Pancreas (tissue), 10 donors: ENCODE results near the gene PKP2. TPM values are rescaled to one million over a fixed set of nuclear protein-coding genes. Genes with fewer than 3 reads are reported as not detected.

Source experiments
- ATAC-seq, 4 donors: fragments of 200-7000 bp; cut with Tn5 transposase; one replicate each; pipeline versions ENCODE4 v1.8.0 to v1.9.1; 2020; ENCODE audit warnings: mild to moderate bottlenecking in 4 of 4, moderate library complexity in 4 of 4
- DNase-seq, 6 donors: peaks; one replicate each; pipeline ENCODE4 v3.0.0-alpha.2; 2020
- FAIRE-seq: peaks from 2 replicates; lab custom pipeline; 2012; peaks lifted over from hg19 to GRCh38; lab: Jason Lieb, UNC
- H3K27ac ChIP-seq, 4 donors: fragments of 200-600 bp; sonication (generic); 1 replicate in 3 of 4; 2 replicates in 1 of 4; pipeline versions ENCODE4 v1.5.0 to v1.8.0; 2020
- H3K27me3 ChIP-seq, 4 donors: fragments of 200-600 bp; one replicate each; pipeline ENCODE4 v1.8.0; 2021
- H3K36me3 ChIP-seq, 3 donors: fragments of 200-600 bp; sonication (generic) in 1 of 3; one replicate each; pipeline versions ENCODE4 v1.5.0 to v1.8.0; 2020 to 2021
- H3K4me1 ChIP-seq, 3 donors: fragments of 200-600 bp; one replicate each; pipeline ENCODE4 v1.8.0; 2021
- H3K4me3 ChIP-seq, 4 donors: fragments of 200-600 bp; sonication (generic) in 2 of 4; one replicate each; pipeline versions ENCODE4 v1.5.0 to v1.8.0; 2020 to 2021
- H3K9me3 ChIP-seq, 4 donors: fragments of 200-600 bp; one replicate each; pipeline ENCODE4 v1.8.0; 2021
- CTCF ChIP-seq, 4 donors: fragments of 200-600 bp; sonication (generic) in 3 of 4; IDR thresholded peaks; one replicate each; pipeline versions ENCODE4 v1.5.0 to v1.8.0; 2021; ENCODE audit warnings: antibody characterized with exemption in 4 of 4
- WGBS, 2 donors: extraction: QIAGEN DNeasy Blood & Tissue Kit; methylation state at CpG; one replicate each; pipeline ENCODE4 v1.1.7; 2013; 5-methylcytosine and 5-hydroxymethylcytosine counted together
- intact Hi-C, 3 donors: fragments of 100-400 bp; cut with DNase I; formaldehyde crosslinking; loops; one replicate each; pipeline versions ENCODE4 v1.11.1 to v1.14.2; 2022
- polyA plus RNA-seq, 2 donors: library from polyadenylated mRNA; stranded (reverse); fragments of 200-250 nt; gene quantifications; one replicate each; pipeline ENCODE4 v1.2.3, GENCODE V29; 2013
- total RNA-seq, 6 donors: library from RNA; stranded (reverse); fragmentation: NEBNext Ultra II Directional in 4 of 6; extraction: Animal tissue kit (Norgen Biotek cat#: 25700) in 4 of 6; gene quantifications; one replicate each; pipeline versions ENCODE4 v1.2.1 to v1.2.4, GENCODE V29; 2021 to 2023
- donor health status: healthy with polysubstance abuse.
- donor health status: DM: no; HTN: no; CAD: no; lungs with moderate emphysema.
- donor health status: DM: no; HTN: no; CAD: no.
- donor health status: control.
- donor health status: control.
- donor health status: Bipolar disorder and iron deficiency.
- donor health status: DM: yes; HTN: yes; CAD: no.
- donor health status: DM: no; HTN: no; CAD: no.
- donor health status: DM: no; HTN: no; CAD: no.
- donor health status: DM: yes; HTN: yes; CAD: no.

The PKP2 gene
- total and polyA plus RNA-seq, 8 donors, result 4.9 to 22.7 (median 12.3) TPM

GRCh38 chr12:32917094-32917611, 20.6 kb upstream of the PKP2 start:
- intact Hi-C loops, result loop anchor here in 2 of 3 donors (5.0 to 10.0 kb wide), 2 partner anchors 152 to 160 kb away; partner anchors contain the start of gene YARS2 (in 1 of the 2)
- H3K27ac ChIP-seq, result no peak overlapping the region
- H3K36me3 ChIP-seq, result no peaks in the 10 kb centered on the region
- TF ChIP-seq CTCF (IDR thresholded peaks at IDR 0.05), result no peak
- DNase-seq (no peak), FAIRE-seq (no peak), ATAC-seq (peak in 1 of 4 donors; percentile 44)
- no peaks in the 10 kb centered on the region for H3K4me1 ChIP-seq
- H3K4me3 ChIP-seq, result no peak overlapping the region
- H3K9me3 ChIP-seq, result no peaks in the 10 kb centered on the region
- H3K27me3 ChIP-seq, result no peaks in the 10 kb centered on the region

- WGBS, 2 donors, result 80 to 88% methylated on average over 10 of the region's 10 CpGs
- Histone ChIP-seq H3K27ac (no peak overlapping the region), H3K4me3 (no peak overlapping the region), H3K36me3 (no peaks in the 10 kb centered on the region), H3K4me1 (no peaks in the 10 kb centered on the region), H3K9me3 (no peaks in the 10 kb centered on the region), H3K27me3 (no peaks in the 10 kb centered on the region)
- no peak for DNase-seq
- ATAC-seq, result no peak
- intact Hi-C loops, result no loop called here
- no peak for TF ChIP-seq CTCF (IDR thresholded peaks at IDR 0.05)
- peak; percentile 13 for FAIRE-seq
Observed at GRCh38 chr12:32907898-32908476, 11.4 kb upstream of the PKP2 start.

GRCh38 chr12:32907166-32907565, 10.6 kb upstream of the PKP2 start:
- intact Hi-C loops, result no loop called here

GRCh38 chr12:32906399-32907165, 10.0 kb upstream of the PKP2 start:
- no peak for DNase-seq
- no peak for ATAC-seq
- no peak overlapping the region for H3K4me3 ChIP-seq
- intact Hi-C loops, result no loop called here
- no peak for TF ChIP-seq CTCF (IDR thresholded peaks at IDR 0.05)
- H3K27ac ChIP-seq, result no peak overlapping the region
- WGBS, 2 donors, result 69 to 73% methylated on average over 8 to 9 of the region's 9 CpGs
- no peaks in the 10 kb centered on the region for H3K9me3 ChIP-seq
- peaks cover 0 to 3% (median 0%) of the 10 kb centered on the region in 3 donors for H3K4me1 ChIP-seq
- peak; percentile 75 for FAIRE-seq
- no peaks in the 10 kb centered on the region for H3K36me3 ChIP-seq
- H3K27me3 ChIP-seq, result no peaks in the 10 kb centered on the region

More at GRCh38 chr12:32907166-32907565, 10.6 kb upstream of the PKP2 start:
- 78 to 93% methylated on average over 2 of the region's 2 CpGs for WGBS, 2 donors
- H3K4me1 ChIP-seq, result no peaks in the 10 kb centered on the region
- no peaks in the 10 kb centered on the region for H3K9me3 ChIP-seq
- TF ChIP-seq CTCF (IDR thresholded peaks at IDR 0.05), result no peak
- no peak overlapping the region for H3K4me3 ChIP-seq
- FAIRE-seq, result no peak
- no peak for DNase-seq
- H3K27ac ChIP-seq, result no peak overlapping the region
- H3K36me3 ChIP-seq, result no peaks in the 10 kb centered on the region
- no peak for ATAC-seq
- no peaks in the 10 kb centered on the region for H3K27me3 ChIP-seq
